ENCODE data around the gene KRTAP6-2.

The KRTAP6-2 gene

GRCh38 chr21:30579346-30579745, 19.4 kb downstream of the KRTAP6-2 start:
- no peak overlapping the region for H3K4me3 ChIP-seq (replicated peaks; ENCODE audit: low read depth, low read length)
- TF ChIP-seq CTCF (IDR thresholded peaks at IDR 0.05; ENCODE audit: low read length, missing control alignments), result no peak
- DNase-seq (ENCODE audit: low read depth), result no peak

- no peak for TF ChIP-seq CTCF (IDR thresholded peaks at IDR 0.05; ENCODE audit: low read length, missing control alignments)
- no peak overlapping the region for H3K4me3 ChIP-seq (replicated peaks; ENCODE audit: low read depth, low read length)
- peak; percentile 2 for DNase-seq (ENCODE audit: low read depth)
Observed at GRCh38 chr21:30577766-30578165, 20.9 kb downstream of the KRTAP6-2 start.

GRCh38 chr21:30567617-30568016, 31.1 kb downstream of the KRTAP6-2 start:
- H3K4me3 ChIP-seq (replicated peaks; ENCODE audit: low read depth, low read length), result no peak overlapping the region
- TF ChIP-seq CTCF (IDR thresholded peaks at IDR 0.05; ENCODE audit: low read length, missing control alignments), result no peak
- no peak for DNase-seq (ENCODE audit: low read depth)

GRCh38 chr21:30563630-30564029, 35.1 kb downstream of the KRTAP6-2 start:
- TF ChIP-seq CTCF (IDR thresholded peaks at IDR 0.05; ENCODE audit: low read length, missing control alignments), result no peak
- H3K4me3 ChIP-seq (replicated peaks; ENCODE audit: low read depth, low read length), result no peak overlapping the region
- no peak for DNase-seq (ENCODE audit: low read depth)

- TF ChIP-seq CTCF (IDR thresholded peaks at IDR 0.05; ENCODE audit: low read length, missing control alignments), result no peak
- H3K4me3 ChIP-seq (replicated peaks; ENCODE audit: low read depth, low read length), result no peak overlapping the region
- no peak for DNase-seq (ENCODE audit: low read depth)
Observed at GRCh38 chr21:30563072-30563471, 35.6 kb downstream of the KRTAP6-2 start.

GRCh38 chr21:30561957-30562356, 36.7 kb downstream of the KRTAP6-2 start:
- H3K4me3 ChIP-seq (replicated peaks; ENCODE audit: low read depth, low read length), result no peak overlapping the region
- TF ChIP-seq CTCF (IDR thresholded peaks at IDR 0.05; ENCODE audit: low read length, missing control alignments), result no peak
- DNase-seq (ENCODE audit: low read depth), result no peak

GRCh38 chr21:30561264-30561895, 37.3 kb downstream of the KRTAP6-2 start, which contains the start of gene KRTAP19-7:
TSS of gene KRTAP19-7 (minus strand) at chr21:30561314. CDS start at chr21:30561289, 25 bp downstream.
- H3K4me3 ChIP-seq (replicated peaks; ENCODE audit: low read depth, low read length), result no peak within 1 kb of the TSS
- no peak for TF ChIP-seq CTCF (IDR thresholded peaks at IDR 0.05; ENCODE audit: low read length, missing control alignments)
- no peak for DNase-seq (ENCODE audit: low read depth)
